Nucleus accumbens (tissue), 56 donors: ENCODE measurements around the gene ARHGAP15.

Source experiments
- DNase-seq, 56 donors: peaks; one replicate each; lab custom pipeline; 2025; lab: John Stamatoyannopoulos, UW

The ARHGAP15 gene

DNA sequence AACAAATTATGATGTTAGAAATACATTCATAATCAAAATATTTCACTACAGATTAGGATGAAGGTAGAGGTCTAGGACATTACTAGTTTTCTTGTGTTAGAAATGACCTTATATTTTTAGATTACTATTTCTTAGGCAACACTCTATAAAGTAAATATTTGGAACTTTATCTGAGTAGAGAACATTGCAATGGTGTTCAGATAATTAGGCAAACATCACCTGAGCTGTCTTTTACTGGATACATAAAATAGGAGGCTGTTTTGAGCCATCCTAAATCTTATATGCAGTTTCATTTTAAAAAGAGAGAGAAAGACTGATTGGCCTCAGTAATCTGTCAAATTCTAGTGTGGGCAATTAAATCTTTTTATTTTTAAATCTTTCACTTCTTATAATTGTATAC lies 304.6 kb downstream of the ARHGAP15 start:
- no peak for DNase-seq

DNA sequence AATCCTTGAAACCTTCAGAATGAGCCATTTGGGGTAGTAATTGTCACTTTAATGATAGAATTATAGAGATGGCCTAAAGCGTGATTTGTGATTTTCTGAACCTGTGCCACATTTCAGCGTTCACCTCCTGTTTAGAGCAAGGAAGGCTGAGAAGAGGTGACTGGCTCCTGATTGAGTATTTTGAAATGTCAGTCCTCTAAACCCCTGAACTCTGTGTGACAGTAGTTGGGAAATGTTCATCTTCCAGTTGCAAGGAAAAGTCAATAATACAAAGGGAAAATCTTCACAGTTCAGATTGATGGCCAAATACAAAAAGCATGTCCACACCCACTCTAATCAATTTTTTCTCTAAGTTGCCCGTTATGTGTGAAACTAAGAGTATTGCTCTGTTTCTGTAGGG lies 305.2 kb downstream of the ARHGAP15 start:
- DNase-seq = no peak

DNA sequence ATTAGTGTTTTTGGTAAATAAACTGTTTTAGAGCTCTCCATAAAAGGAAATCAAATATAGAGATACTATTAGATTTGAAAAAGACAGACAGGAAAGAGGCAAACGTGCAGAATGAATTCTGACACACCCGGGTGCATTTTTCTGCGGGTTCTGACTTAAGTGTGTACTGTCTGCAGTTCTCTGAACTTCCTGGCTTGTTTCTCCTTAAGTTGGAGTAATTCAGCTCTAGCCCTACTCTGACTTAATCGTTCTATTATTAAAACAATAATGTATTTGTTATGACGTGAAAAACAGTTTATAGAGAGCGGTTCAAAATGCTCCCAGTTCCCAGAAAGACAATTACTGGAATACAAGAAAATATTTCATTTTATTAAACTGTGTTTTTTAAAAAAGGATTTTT lies 305.9 kb downstream of the ARHGAP15 start:
- DNase-seq = no peak

DNA sequence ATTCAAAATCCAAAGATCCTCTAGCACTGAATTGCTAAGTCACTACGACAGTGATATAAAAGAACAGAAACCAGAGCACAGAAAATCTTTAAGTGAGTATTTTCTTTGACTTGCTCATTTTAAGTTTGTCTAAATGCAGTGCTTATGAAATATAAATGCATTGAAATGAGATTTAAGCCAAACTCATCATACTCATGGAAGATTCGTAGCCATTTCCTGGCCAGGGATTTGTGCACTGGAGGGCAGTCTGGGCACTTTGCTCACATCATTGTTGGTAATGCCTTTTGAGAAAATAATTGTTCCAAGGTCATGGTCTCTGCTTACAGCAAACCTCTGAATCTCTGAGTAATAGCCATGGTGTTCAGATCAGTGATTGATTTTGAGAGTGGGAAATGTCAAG lies 307.7 kb downstream of the ARHGAP15 start:
- no peak for DNase-seq

DNA sequence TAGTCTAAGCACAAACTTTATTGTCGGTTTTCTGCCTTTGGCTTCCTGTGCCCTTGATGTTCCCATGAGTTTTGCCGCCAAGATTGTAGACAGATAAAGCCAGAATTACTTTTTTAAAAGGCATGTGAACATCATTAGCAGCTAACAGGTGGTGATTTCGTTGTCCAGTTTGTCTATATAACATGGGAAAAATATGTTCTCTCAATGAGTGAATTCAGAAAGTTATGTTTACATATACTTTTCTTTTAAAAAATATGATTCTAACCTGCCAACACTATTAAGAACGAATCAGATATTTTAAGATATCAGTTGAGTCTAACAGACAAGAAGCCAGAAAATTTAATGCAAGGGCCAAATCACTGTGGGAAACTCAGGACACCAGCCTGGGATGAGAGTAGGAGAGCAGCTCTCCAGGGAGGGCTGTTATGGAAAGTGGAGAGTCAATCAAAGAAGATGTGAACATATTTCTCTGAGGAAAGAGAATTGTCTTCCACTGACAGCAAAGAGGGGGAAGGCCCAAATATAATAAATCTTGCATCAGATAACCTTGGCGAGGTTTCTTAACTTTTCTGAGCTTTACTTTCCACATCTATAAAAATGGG lies 311.3 kb downstream of the ARHGAP15 start:
- DNase-seq = no peak

DNA sequence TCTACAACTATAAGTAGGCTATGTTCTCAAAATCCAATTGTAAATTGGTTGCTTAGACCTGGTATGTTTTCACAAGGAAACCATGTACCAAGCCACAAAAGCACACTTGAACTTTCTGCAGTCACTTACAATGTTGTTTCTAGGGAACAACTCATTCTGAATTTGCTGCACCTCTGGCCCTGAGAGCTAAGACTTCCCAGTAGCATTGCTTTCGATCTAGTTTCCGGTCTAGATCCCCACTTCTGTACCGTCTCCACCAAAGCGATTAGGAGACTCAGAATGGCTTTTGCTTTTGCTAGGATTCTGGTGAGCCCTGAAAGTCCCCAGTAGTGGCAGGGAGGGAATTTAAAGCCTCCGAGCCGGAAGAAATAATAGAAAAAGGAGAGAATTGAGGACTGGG lies 313.0 kb downstream of the ARHGAP15 start:
- no peak for DNase-seq

DNA sequence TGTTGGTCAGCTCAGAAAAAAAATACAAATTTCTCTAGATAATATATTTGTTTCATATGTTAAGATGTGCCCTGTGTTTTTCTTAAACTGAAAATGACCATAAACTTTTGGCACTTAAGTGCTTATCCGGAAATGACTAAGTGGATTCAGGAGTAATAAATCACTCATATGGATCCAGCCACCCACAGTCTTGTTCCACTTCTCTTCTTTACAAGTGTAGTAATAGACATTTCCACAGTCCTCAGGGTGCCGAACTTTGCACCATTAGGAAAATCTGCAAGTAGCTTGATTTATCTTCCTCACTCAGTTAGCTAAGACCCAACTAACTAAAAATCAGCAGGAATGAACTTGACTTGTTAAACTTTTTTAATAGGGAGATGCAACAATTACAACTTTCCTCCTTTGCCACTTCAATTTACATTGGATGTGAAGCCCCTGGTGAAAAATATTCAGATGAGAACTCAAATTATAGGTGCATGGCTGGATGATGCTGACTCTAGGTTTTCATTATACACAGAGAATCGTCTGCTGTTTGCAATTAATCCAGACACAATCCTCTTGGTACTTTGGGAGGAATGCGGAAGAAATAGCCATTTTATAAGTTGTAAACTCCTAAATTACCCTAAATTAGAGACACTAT lies 322.5 kb downstream of the ARHGAP15 start:
- DNase-seq = no peak

DNA sequence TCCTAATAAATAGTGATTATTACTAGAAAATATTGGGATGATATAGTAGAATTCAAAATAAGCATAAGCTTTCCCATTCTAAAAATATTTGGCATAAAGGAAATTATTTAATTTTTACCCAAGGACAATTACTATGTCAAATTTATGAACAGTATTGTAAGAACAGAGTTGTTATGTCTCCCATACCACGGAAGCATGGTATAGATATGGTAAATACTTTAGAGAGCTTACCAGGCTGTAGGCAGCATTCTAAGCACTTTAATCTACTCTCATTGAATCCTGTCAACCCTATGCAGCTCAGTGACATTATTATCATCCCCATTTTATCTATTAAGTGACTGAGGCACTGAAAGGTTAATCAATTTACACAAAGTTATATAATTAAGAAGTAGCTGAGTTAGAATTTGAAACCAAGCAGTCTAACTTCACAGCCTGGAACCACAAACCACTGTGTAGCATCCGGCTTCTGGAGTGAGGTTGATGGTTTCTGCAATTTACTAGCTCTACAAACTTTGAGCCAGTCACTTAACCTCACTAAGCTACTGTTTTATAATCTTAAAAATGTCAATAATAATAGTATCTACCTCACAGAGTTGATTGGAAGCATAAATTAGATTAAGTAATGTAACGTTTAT lies 323.7 kb downstream of the ARHGAP15 start:
- DNase-seq = no peak

DNA sequence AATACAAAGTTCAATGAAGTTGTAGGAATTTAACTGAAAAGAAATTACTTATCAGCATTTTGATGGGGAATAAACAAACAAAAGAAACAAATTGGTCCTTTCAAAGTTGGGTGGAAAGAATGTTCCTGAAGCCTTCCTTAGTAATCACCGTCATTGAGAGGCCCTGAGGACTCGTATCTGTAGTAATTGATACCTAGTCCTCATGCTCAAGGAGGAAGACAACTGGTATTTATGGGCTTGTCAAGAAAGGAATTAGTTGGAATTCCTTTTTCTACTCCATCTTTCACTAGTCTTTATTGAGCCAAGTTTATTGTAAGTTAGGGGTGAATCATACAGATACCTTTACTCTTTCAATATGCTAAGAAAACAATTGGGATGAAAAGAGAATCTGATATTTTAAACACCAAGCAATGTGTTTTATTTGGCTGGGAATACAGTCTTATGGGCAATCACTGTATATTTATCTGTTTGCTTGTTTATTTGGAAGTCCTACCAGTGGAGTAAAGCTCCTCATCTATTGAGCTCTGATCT lies 324.8 kb downstream of the ARHGAP15 start:
- DNase-seq = no peak

DNA sequence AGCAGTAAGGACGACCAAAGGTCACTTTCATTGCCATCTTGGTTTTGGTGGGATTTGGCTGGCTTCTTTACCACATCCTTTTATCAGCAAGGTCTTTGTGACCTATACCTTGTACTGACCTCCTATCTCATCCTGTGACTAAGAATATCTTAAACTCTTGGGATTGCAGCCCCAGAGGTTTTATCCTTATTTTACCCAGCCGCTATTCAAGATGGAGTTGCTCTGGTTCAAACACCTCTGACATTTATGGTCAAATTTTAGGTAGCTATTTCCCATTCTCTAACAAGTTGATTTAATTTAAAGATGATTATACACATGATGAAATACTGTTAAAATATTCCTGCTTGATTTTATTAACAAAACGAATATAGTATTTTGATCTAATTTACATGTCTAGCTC lies 326.1 kb downstream of the ARHGAP15 start:
- DNase-seq = no peak

DNA sequence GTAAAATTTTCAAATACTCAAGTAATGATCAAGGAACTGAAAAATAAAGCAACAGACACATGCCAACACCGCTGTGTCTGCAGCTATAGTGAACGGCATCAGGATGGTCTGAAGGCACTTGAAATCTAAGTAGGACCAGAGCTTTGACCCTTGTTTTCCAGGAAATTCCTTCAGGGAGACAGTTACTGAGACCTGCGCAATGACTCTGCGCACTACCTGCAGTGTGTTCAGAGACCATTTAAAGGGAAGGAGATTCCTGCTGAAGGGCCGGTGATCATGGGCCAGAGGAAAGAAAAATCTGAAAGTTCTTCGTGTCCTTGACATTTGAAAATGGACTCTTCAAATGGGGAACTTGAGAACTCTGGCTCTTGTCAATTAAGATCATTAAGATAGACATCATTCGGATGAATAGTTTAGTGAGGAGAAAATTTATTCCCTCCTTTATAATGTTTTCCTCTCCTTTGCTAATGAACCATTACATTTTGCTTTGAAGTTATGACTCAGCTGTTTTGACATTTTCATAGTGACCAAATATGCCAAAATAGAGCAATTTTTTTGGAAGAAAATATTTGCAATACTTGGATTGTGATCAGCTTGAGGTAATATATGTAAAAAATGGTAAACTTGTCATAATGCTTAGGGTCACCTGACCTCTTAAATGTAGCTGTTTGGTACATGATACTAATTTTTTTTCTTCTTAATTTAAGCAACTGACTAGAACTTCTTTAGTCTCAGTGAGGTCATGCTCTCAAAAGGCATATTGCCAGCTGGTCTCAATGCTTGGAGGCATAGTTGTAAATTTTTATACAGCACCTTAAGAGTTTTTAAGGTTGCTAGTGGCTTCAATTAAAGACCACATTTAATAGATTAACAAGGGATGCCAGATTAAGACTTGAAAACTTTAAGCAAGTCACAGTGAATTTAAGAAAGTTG lies 329.3 kb downstream of the ARHGAP15 start:
- no peak for DNase-seq

DNA sequence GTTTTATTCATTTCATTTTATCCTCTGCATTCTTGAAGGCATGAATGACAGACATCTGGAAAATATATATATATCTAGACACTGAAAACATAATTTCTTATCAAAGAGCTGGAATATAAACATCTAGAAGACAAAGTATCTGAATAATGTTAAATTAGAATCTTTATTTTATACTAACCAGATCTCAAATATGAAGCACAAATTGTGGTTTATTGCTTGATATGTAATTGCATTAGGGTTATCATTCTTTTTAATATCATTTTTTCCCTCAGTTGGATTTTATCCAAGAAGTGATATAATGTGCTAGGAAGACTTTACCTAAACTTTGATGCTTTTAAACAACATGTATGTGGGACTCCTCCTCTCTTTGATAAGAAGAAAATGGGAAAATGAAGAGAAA lies 331.2 kb downstream of the ARHGAP15 start:
- no peak for DNase-seq

DNA sequence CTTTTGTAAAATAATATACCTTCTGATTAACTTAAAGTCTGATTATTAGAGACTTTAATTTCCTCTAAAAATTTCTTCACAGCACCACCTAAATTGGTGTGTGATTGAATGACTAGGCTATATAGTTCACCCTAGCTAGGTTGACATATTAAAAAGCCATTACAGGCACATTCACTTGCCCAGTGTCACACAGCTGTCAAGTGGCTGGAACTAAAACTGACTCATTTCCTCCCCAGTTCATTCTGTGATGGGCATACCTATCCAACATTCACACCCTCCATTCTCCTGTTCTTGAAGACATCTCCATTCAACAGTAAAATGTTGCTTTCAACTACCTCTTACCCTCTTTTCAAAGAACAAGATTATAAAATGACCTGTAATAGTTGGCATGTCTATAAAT lies 334.5 kb downstream of the ARHGAP15 start:
- DNase-seq = no peak

DNA sequence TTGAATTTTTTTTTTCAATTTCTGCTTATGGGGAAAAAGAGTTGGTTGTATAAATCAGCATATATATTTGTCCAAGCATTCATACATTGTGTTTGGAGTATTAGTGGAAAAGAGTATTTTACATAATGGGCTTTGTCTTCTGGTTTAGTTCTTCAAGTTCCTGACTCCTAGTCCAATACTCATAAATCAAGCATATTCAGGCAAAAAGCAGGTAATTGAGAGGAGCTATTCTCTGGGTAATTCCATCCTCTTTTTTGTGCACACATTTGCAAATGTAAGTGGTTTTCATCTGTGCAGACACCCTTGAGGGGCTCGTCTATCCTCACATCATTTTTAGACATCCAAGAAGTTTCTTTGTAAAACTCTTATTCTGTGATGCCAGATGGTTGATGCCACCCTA lies 337.2 kb downstream of the ARHGAP15 start:
- DNase-seq = no peak

DNA sequence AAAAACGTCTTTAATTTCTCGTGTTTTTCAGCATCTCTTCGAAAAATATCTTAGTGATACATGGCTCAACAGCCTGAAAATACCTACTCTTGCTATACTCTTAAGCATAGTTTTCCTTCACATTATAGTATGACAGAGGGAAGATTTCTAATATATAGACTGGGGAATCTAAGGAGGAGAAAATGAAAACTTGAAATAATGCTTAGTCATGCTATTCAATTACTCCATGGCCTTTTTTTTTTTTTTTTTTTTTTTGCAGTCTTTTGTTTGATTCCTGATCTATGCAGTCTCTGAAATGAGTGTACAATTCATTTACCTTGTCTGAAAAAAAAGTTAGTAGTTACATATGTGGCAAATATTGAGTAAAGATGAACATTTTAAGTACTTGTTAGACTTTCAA lies 337.8 kb downstream of the ARHGAP15 start:
- DNase-seq = no peak

DNA sequence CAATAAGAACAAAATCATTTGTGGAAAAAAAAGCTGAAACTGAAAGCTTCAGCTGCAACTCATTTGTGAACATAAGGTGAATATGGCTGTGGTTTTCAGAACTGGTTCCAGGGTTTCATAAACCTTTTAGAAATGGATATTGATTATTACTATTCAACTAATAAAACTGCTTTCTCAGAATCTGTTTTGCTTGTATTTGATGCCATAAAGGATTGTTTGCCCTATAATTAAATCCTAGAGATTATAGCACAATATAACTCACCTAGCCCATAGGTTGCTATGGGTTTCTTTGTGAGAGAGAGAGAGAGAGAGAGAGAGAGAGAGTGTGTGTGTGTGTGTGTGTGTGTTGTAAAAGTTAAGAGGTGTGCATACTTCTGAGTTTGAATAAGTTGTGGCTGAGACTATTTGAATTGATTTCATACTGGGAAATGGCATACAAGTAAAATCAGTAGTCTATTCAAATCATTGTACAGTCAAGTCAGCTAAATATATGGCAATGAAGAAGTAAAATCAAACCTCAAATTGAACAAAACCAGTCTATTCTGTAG lies 339.2 kb downstream of the ARHGAP15 start:
- no peak for DNase-seq

DNA sequence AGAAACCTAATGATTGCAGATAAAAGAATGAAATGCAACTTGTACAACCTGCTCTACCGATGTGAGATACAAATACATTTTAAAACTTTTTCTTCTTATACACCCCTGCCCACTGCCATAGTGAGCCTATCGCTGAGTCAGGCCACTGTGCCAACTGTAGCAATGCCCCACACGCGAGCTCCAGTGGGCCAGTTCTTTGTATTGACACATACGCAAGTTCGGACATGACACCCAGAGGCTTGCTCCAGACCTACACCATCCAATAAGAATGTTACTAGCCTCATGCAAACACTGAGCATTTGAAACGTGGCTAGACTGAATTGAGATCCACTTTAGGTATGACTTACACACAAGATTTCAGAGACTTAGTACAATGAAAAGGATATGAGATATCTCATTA lies 340.1 kb downstream of the ARHGAP15 start:
- no peak for DNase-seq

DNA sequence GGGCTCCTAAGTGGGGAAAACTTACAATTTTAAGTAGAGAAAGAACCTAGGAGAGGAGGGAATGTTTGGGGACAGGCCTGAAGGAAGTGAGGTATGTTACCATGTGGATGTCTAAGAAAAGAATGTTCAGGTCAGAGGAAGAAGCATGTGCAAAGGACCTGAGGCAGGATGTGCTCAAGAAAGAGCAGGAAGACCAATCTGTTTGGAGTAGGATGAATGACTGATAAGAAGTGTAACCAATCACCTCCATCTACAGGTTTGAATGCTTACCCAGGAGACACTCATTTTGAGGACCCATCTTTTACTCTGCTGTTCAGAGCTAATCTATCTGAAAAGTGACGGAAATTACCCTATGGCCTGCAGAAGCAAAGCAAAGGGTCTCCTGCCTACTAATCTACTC lies 342.3 kb downstream of the ARHGAP15 start:
- DNase-seq = no peak

DNA sequence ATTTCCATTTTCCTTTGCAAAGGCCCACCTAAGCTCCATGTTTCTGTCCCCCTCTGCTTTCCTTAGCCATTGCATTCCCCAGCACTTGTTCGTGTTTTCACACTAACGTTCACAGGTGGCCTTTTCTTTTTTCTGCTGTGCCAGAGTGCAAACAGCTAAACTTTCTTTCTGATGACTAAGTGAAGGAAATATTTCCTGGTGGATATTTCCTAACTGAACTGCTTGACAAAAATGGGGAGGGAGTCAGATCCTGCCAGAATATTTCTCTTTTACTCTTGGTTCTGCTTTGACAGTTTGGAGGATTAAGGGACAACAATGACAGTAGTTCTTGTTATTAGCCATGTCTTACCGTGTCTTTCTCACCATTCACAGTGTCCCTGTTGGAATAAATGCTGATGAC lies 344.0 kb downstream of the ARHGAP15 start:
- DNase-seq = no peak

DNA sequence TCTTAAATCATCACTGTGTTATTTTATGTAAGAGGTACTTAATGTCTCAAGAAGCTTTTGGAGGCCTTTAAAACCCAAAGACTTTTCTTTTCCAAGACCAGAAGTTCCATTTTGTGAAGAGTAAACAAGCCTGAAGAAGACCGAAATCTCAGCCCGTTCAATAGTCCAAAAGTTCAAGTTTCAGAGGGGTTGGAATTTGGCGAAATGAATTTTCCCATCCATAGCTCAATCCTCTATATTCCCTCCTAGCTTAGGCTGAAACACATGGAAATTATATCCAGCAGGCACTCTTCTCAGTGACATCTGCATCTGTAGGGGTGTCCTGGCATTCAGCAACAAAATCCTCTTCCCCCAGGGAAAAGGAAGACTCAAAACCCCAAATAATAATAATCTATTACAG lies 344.6 kb downstream of the ARHGAP15 start:
- DNase-seq = no peak

DNA sequence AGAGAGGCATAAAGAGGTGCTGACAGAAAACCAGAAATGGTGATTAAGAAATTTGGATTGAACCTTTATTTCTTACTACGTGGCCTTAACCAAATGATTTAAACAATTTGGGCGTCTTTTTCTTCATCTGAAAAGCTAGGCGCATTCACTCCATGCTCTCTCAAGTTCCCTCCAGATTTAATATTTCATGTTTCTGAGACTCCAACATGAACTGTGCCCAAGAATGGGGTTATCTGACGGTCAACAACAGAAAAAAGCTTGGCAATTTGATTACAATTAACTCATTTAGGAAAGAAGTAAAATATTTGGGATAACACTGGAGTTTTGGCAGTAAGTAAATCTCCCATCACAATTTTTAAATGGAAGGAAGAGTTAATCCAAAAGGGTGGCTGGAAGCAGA lies 345.4 kb downstream of the ARHGAP15 start:
- no peak for DNase-seq
